ENCODE results near the gene DHRS2. TPM values are rescaled to one million over a fixed set of nuclear protein-coding genes. Genes with fewer than 3 reads are reported as not detected.
A peak's percentile ranks its signal among the peaks of the same experiment; 100 is the strongest.

Gene DHRS2
- total and polyA plus RNA-seq, 2 experiments from 2014 or later: not detected

- Histone ChIP-seq H3K4me3 (no peak overlapping the region), H4K20me1 (ENCODE audit: insufficient read depth) (no peaks in the 10 kb centered on the region), H3K27me3 (replicated peaks; ENCODE audit: insufficient read depth) (0 out of 2 replicates have a peak, but pooled peaks cover 3% of the 10 kb centered on the region), H3K27ac (no peak overlapping the region), H3K4me1 (ENCODE audit: insufficient read depth) (peaks cover 16% of the 10 kb centered on the region), H3K9ac (no peak overlapping the region), H3K36me3 (ENCODE audit: low read depth) (no peaks in the 10 kb centered on the region), H3K9me3 (ENCODE audit: low read depth) (no peaks in the 10 kb centered on the region), H3F3A (ENCODE audit: insufficient read depth) (no peaks in the 10 kb centered on the region), H3K4me2 (ENCODE audit: unreplicated experiment) (no peak overlapping the region), H3K9me2 (ENCODE audit: insufficient read depth) (no peaks in the 10 kb centered on the region), H3K79me2 (ENCODE audit: insufficient read depth) (no peaks in the 10 kb centered on the region), H2AFZ (no peak overlapping the region)
- in situ Hi-C loops (cut with MboI): no loop called here
- TF ChIP-seq EZH2phosphoT487 (IDR thresholded peaks at IDR 0.05; ENCODE audit: insufficient read depth, low read depth) (no peak), EZH2 (IDR thresholded peaks at IDR 0.05; ENCODE audit: insufficient read depth, poor library complexity, severe bottlenecking) (no peak)
- no peak for DNase-seq
- 76 to 78% methylated on average over 11 of the region's 11 CpGs for WGBS, 2 experiments (ENCODE audit: low coverage in 1 of 2, low lambda C conversion rate in 2 of 2, missing lambda C conversion rate in 2 of 2)
Observed at GRCh38 chr14:23693252-23693775, 57.1 kb downstream of the DHRS2 start.

- Histone ChIP-seq H3K4me3 (peak overlapping the region; percentile 40; the same call in 1 of the 2 replicates), H3K4me2 (ENCODE audit: unreplicated experiment) (peak overlapping the region; percentile 57), H3F3A (ENCODE audit: insufficient read depth) (no peaks in the 10 kb centered on the region), H3K9ac (peak overlapping the region; percentile 65), H2AFZ (peak overlapping the region; percentile 77), H4K20me1 (ENCODE audit: insufficient read depth) (no peaks in the 10 kb centered on the region), H3K36me3 (ENCODE audit: low read depth) (no peaks in the 10 kb centered on the region), H3K9me3 (ENCODE audit: low read depth) (no peaks in the 10 kb centered on the region), H3K4me1 (ENCODE audit: insufficient read depth) (peaks cover 16% of the 10 kb centered on the region), H3K9me2 (ENCODE audit: insufficient read depth) (no peaks in the 10 kb centered on the region), H3K79me2 (ENCODE audit: insufficient read depth) (no peaks in the 10 kb centered on the region), H3K27me3 (replicated peaks; ENCODE audit: insufficient read depth) (0 out of 2 replicates have a peak, but pooled peaks cover 8% of the 10 kb centered on the region), H3K27ac (no peak overlapping the region)
- whole genome bisulfite sequencing, 2 experiments (ENCODE audit: low coverage in 1 of 2, low lambda C conversion rate in 2 of 2, missing lambda C conversion rate in 2 of 2): 5 to 6% methylated on average over 7 to 8 of the region's 8 CpGs
- TF ChIP-seq EZH2phosphoT487 (IDR thresholded peaks at IDR 0.05; ENCODE audit: insufficient read depth, low read depth) (no peak), EZH2 (IDR thresholded peaks at IDR 0.05; ENCODE audit: insufficient read depth, poor library complexity, severe bottlenecking) (no peak)
- DNase-seq: peak; percentile 66
- in situ Hi-C loops (cut with MboI): no loop called here
Observed at GRCh38 chr14:23694085-23694948, 58.2 kb downstream of the DHRS2 start.

Other genes with a start within 250 kb of the DHRS2 start
- gene MYH6, start 228.1 kb upstream of the DHRS2 start, total RNA-seq (2014; rRNA removed; shearing (Covaris generic)): not detected in 2 replicates
- 0.80 TPM in 1 of 2 replicates, not detected in the other for gene MYH6, start 228.1 kb upstream of the DHRS2 start, polyA plus RNA-seq (2016; fragmentation: Nextera tagmentation; extraction: Ambion mirVana)
- gene MYH7, start 200.7 kb upstream of the DHRS2 start, total RNA-seq (2014; rRNA removed; shearing (Covaris generic)): not detected in 2 replicates
- gene MYH7, start 200.7 kb upstream of the DHRS2 start, polyA plus RNA-seq (2016; fragmentation: Nextera tagmentation; extraction: Ambion mirVana): not detected in 2 replicates
- 13.9 and 25.9 TPM in 2 replicates for gene NGDN, start 166.7 kb upstream of the DHRS2 start, total RNA-seq (2014; rRNA removed; shearing (Covaris generic))
- gene NGDN, start 166.7 kb upstream of the DHRS2 start, polyA plus RNA-seq (2016; fragmentation: Nextera tagmentation; extraction: Ambion mirVana): 39.9 TPM in 2 replicates
- gene ZFHX2, start 84.6 kb upstream of the DHRS2 start, total RNA-seq (2014; rRNA removed; shearing (Covaris generic)): under 0.01 TPM in 1 of 2 replicates, not detected in the other
- gene ZFHX2, start 84.6 kb upstream of the DHRS2 start, polyA plus RNA-seq (2016; fragmentation: Nextera tagmentation; extraction: Ambion mirVana): 0.14 and 0.49 TPM in 2 replicates
- 21.0 and 33.8 TPM in 2 replicates for gene THTPA, start 80.1 kb upstream of the DHRS2 start, total RNA-seq (2014; rRNA removed; shearing (Covaris generic))
- gene THTPA, start 80.1 kb upstream of the DHRS2 start, polyA plus RNA-seq (2016; fragmentation: Nextera tagmentation; extraction: Ambion mirVana): 9.3 and 10.0 TPM in 2 replicates
- gene AP1G2, start 68.6 kb upstream of the DHRS2 start, total RNA-seq (2014; rRNA removed; shearing (Covaris generic)): 3.9 and 13.7 TPM in 2 replicates
- gene AP1G2, start 68.6 kb upstream of the DHRS2 start, polyA plus RNA-seq (2016; fragmentation: Nextera tagmentation; extraction: Ambion mirVana): 9.6 and 10.2 TPM in 2 replicates
- not detected in 2 replicates for gene JPH4, start 57.6 kb upstream of the DHRS2 start, total RNA-seq (2014; rRNA removed; shearing (Covaris generic))
- 0.05 TPM in 1 of 2 replicates, not detected in the other for gene JPH4, start 57.6 kb upstream of the DHRS2 start, polyA plus RNA-seq (2016; fragmentation: Nextera tagmentation; extraction: Ambion mirVana)

All from GM23248 (cell line).